GM19438 (cell line): Measurements from ENCODE around the gene SWSAP1.
"Not testable (repeated sequence)": the region's sequence is repeated elsewhere in the genome, so short reads cannot be mapped to it uniquely, and the experiment has no call there.

Experiments used
- ATAC-seq: cut with Tn5 transposase; IDR thresholded peaks from one replicate; pipeline ENCODE4 v1.9.1; 2021; ENCODE audit warnings: low read depth; ENCODE audit not compliant: unreplicated experiment

SWSAP1 gene

DNA sequence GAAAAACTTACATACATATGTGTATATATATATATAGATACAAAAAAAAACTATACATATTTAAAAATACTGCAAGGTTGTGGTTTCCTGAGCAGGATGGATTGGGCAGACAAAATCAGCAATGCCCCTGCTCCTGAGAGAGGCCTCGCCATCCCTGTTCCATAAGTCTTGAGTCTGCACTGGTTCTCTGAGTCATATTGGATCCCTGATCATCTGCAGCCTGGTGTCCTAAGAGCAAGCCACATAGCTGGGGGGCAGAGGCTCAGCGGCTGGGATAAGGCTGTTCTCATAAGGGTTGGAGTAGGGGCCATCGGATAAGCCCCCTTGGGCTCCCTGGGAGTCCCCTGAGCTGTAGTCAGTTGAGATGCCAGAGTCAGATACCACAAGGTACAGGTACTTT is 3.3 kb downstream of the SWSAP1 start:
- no peak for ATAC-seq

DNA sequence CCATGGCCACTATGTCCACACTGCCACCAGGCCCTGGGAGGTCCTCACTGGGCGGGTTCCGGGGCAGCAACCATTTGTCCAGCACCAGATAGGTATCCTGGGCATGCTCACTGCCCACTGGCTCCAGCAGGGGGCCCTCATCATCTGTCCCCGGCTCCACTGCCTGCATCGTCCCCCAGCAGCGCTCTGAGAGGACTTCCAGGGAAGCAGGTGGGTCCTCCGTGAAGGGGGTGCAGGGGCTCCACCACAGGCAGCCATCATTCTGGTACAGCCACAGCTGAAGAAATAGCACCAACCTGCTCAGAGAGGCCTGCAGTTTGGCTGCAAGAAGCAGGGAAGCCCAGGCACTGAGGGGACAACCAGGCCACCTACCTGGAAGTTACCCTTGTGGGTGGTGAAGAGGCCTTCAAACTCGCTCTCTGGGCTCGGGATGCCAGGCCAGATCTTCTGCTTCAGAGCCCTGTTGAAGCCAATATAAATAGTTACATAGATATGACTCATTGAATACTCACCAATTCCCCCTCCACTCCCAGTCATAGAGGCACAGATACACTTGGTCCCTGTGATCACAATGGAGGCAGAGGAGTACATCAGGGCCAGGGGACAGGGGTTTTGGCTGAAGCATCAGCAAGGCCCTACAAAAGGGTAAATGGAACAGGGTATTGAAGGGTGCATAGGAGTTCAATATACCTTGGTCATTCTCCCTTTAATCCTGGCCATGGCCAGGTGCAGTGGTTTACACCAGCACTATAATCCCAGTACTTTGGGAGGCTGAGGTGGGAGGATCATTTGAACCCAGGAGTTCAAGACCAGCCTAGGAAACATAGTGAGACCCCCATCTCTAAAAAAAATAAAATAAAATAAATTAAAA is 4.1 kb downstream of the SWSAP1 start:
- no peak for ATAC-seq

DNA sequence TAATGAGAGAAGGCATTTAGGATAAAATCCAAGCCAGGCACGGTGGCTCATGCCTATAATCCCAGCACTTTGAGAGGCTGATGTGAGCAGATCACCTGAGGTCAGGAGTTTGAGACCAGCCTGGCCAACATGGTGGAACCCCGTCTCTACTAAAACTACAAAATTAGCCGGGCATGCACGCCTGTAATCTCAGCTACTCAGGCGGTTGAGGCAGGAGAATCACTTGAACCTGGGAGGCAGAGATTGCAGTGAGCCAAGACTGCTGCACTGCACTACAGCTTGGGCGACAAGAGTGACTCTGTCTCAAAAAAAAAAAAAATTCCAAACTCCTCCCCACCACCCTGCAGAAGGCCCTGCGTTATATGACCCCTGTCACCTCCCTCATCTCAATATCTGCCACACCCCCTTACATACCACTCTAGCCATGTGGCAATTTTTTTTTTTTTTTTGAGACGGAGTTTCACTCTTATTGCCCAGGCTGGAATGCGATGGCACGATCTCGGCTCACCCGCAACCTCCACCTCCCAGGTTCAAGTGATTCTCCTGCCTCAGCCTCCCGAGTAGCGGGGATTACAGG is 4.9 kb downstream of the SWSAP1 start:
- ATAC-seq, result not testable (repeated sequence)

DNA sequence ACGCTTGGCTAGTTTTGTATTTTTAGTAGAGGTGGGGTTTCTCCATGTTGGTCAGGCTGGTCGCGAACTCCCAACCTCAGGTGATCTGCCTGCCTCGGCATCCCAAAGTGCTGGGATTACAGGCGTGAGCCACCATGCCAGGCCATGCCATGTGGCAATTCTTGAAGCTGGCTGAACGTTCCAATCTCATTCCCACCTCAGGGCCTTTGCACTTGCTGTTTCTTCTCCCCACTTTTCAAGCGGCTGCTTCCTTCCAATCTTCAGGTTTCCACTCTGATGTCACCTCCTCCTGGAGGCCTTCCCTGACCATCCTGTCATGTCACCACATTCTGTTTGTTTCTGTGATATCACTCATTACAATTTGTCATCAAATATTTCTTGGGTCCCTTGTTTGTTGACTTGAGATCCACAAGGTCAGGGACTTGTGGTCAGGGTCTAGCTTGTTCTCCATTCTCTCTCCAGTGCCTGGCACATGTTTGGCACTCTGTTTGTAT is 5.4 kb downstream of the SWSAP1 start:
- no peak for ATAC-seq

DNA sequence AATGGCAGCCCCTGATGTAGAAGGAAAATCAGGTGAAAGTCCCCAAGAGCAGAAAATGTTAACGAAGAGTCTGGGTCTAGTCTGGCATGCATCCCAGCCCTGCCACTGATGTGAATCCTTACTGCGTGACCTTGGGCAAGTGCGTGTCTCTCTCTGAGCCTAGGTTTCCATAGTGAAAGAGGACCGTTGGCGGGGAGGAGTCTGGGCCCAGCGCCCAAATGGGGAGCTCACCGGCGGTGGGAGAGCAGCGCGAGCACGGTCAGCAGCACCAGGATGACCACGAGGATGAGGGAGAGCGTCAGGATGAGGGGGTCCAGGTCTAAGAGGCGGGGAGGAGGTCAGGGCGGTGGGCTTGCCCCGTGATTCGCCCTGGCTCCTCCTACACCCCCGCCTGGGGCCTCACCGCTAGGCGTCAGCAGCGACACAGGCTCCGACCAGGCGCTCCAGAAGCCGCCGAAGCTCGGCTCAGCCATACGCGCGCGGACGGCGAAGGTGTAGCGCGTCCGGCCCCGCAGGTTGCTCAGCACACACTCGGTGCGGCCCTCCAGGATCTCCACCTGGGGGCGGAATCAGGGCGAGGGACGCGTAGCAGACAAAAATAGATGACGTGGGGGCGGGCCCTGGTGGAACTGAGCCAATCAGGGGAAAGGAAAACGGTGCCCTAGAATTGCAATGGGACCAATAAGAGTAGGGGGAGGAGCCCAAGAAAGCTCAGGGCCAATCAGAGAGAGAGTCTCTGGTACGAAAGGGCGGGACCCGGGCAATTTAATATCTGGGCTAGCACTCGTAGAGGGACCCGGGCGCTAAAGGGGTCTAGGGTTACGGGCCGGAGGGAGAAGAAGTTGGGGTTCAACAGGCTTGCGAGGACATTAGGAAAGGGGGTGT is 6.4 kb downstream of the SWSAP1 start:
- ATAC-seq, result peak; percentile 71

DNA sequence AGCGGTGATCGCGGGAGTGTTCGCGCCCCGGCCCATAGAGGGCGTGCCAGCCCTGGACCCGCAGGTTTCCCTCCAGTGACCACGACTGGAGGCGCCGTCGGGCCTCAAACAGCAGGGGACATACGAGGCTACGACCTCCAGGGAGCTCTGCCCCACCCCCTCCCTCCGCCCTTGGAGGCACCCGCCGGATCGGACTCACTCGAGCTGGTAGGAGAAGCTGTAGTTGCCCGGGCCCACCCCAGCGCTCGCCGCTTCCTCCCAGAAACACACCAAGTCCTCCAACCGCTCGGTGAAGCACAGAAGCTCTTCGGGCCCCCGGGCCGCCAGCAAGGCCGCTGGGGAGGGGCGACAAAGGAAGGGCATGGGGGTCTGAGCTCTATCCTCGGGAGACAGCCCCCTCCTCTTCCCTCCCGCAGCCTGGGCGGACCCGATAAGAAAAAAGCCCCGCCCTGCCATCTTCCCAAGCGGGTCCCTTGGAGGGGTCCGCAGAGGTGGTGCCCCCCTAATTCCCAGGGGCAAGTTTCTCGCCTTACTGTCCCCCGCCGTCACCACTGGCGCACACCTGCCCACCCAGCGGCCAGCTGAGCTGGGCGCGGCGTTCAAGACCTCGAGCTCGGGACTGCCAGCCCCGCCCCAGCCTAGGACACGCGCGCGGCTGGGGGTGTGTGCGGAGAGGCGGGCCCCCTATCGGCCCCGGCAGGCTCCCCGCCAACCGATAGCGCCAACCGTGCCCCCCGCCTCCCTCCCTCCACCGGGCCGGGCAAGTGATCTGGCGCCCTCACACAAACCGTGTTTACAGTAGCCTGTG is 8.6 kb downstream of the SWSAP1 start:
- no peak for ATAC-seq

DNA sequence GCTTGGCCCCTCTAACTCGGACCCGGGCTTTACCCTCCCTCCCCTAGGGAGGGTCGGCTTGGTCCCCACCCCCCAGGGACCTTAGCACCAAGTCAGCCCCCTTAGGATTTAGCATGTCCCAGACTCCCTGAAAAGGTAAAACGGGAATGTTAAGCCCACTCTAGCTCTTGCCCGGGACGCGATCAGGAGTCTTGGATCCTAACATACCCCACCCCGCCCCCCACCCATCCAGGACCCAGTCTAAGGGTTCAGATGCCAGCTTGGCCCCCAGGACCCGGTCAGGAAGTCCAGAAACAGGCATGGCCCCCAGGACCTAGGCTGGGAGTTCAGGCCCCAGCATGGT is 9.2 kb downstream of the SWSAP1 start:
- no peak for ATAC-seq

DNA sequence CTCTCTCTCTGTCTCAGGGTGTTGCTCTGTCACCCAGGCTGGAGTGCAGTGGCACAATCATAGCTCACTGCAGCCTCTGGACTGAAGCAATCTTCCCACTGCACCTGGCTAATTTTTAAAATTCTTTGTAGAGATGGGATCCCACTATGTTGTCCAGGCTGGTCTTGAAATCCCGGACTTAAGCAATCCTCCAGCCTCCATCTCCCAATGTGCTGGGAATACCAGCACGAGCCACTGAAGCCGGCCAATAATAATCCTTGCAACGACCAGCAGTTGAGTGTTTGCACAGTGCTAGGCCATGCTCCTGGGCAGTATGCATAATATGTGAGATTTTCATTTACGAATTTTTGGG is 10.3 kb downstream of the SWSAP1 start:
- ATAC-seq, result no peak

DNA sequence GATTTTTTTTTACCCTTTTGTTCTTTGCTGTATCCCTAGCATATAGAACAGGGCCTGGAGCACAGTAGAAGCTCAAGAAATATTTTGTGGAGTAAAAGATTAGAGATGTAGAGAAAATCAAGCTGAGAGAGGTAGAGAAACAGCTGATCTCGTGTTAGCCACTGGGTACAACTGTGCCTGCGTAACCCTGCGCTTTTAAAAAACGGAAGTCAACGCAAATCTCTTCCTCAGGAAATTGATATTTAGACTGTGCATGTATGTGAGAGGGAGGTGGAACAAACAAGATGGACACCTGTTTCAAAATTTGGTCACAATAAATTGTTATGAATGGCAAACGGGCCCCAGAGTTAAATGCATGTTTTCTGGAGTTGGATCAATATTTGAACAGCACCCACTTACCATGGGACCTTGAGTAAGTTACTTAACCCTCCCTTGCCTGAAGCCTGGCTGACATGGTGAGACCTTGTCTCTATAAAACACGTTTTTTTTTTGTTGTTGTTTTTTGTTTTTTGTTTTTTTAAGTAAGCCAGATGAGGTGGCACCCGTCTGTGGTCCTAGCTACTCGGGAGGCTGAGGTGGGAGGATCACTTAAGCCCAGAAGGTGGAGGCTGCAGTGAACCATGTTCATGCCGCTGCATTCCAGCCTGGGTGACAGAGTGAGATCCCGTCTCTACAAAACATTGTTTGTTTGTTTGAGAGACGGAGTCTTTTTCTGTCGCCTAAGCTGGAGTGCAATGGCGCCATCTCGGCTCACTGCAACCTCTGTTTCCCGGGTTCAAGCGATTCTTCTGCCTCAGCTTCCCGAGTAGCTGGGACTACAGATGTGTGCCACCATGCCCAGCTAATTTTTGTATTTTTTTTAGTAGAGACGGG is 12.9 kb downstream of the SWSAP1 start:
- no peak for ATAC-seq

DNA sequence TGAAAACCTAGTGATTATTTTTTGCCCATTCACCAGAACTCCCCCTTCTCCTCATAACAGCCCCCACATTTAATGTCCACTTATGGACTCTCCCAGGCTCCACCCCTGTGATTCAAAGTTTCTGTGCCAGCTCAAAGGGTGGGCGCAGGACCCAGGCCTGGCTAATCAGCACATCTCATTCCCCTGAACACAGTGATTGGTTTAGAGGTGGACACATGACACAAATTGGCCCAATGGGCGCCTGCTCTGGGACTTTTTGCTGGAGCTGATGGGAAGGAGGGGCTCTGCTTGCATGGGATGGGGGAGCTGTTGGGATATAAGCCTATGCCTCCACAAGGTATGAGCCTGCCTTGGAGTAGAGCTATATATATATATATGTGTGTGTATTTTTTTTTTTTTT is 15.9 kb downstream of the SWSAP1 start:
- no peak for ATAC-seq

DNA sequence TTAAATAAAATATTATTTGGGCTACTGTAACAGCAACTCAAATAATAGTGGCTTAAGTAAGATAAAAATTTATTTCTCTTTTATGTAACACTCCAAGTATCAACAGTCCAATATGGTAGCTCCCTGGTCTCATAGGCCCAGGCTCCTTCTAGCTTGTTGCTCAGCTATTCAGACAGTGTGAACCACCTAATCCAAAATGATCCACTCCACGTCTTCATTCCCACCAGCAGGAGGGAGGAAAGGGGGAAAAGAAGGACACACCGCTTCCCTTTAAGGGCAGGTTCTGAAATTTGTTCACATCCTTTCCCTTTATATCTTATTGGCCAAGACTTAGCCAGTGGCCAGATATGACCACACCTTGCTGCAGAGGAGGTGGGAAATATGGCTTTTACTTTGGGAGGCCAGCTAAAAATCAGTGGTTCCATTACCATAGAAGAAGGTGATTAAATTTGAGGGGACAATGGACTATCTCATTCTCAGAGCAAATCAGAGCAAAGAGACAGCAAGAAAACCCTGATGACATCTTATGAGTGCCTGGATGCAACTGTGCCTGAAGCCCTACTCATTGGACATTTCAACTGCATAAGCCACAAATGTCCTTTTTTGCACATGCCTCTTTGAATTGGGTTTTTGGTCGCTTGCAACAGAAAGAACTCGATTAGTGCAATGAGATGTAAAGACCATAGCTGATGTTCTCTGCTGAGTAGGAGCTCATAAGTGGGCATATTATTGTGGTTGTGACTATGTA is 16.6 kb downstream of the SWSAP1 start:
- ATAC-seq, result no peak

DNA sequence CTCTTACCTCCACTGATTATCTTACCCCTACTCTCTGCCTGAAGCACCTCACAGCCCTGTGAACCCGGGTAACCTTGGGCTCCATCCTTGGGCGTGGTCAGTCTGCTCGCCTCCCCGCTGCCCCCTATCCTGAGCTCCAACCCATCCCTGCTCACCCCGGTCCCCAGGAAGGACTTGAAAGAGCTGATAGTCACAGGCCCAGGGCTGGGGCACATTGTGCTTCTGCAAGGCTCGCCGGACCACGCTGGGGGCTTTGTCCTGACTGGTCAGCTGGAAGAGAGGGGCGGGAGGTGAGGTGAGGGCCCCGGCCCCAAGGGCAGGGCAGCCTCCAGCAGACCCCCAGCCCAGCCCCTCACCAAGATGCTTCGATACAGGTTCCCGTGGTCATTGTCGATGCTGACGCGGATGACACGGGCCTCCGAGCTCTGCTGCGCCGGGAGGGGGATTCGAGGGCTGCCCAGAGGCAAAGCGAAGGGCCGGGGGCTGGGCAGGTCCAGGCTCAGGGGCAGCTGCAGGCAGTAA is 22.7 kb downstream of the SWSAP1 start:
- ATAC-seq, result no peak

DNA sequence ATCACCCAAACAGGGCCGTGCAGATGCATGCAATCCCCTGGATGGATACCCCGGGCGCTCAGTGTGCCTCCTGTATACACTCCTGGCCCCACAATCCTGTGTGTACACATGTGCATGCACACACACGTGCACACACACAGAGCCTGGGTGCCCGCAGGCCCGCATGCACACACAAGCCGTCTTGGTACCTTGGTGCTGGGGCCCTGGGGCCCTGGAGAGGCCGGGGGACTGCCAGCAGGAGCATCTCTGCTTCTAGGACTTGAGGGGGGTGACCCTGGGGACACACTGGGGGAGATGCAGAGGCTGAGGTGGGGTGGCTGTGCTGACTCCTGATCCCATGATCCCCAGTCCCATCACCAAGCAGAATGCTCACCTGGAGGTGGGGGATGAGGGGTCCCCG is 25.2 kb downstream of the SWSAP1 start:
- ATAC-seq, result no peak

DNA sequence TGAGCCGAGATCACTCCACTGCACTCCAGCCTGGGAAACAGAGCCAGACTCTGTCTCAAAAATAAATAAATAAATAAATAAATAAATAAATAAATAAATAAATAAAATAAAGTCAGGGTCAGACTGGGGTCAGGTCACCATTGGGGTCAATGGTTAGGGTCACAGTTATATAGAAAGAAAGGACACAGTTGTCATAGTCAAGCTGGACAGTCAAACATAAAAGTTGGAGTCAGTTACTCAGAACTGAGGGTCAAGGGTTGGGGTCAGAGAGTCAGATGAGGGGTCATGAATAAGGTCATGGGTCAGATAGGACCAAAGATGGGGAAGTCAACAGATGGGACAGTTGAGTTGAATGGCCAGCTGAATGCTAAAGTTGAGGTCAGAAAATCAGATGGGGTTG is 26.3 kb downstream of the SWSAP1 start:
- ATAC-seq, result no peak

DNA sequence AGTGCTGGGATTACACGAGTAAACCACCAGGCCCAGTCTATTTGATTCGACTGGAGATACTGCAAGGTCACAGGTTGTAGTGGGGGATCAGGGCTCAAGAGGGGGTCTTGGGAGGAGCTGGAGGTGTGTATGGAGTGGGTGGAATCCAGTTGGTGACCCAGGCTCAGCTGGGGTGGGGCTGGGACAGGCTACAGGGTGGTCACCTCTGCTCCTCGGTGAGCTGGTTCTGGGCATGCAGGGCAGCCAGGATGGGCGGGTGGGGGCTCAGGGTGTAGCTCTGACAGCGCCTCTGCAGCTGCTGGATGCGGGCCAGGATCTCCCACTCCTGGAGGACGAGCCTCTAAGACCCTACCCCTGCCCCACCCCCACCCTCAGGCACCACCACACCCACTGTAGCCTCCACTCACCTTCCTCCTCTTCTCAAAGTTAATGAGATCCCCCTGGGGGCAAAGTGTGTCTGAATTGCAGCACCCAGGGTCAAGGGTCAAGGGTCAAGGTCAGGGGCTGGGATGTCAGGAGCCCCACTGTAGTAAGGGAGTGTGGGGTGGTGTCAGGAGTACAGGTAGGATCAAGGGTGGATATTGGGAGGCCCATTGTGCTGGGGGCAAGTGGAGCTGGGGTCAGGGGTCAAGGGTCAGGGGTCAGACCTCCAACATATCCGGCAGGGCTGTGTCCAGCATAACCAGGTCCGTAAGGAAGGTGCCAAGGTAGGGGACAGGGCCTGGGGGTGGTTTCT is 27.5 kb downstream of the SWSAP1 start:
- no peak for ATAC-seq

DNA sequence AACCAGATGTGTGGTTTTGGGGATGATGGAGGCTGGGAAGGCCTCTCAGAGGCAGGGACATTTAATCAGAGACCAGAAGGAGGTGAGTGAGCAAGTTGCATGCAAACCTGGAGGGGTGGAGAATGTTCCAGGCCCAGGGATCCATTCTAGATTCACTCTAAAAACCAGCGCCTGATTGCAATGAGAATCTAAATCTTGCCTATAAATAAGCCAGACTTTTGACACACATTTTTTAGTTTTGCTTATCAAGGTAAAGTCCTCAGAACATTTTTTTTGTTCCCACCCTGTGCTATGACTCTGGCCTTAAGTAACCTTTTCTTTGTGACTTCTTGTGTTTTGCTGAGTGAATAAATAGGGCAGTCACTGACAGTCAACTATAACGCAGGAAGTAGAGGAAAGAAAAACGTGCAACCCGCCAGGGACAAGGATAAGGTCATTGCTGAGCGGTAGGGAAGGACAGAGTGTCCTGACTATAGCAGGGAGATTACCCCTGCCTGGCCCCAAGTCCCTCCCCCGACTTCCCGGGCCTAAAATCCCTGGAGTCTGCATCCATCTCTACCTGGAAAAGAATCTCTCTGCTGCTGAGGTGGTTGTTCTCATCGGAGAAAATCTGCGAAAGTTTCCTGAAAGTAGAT is 30.2 kb downstream of the SWSAP1 start:
- ATAC-seq, result no peak

DNA sequence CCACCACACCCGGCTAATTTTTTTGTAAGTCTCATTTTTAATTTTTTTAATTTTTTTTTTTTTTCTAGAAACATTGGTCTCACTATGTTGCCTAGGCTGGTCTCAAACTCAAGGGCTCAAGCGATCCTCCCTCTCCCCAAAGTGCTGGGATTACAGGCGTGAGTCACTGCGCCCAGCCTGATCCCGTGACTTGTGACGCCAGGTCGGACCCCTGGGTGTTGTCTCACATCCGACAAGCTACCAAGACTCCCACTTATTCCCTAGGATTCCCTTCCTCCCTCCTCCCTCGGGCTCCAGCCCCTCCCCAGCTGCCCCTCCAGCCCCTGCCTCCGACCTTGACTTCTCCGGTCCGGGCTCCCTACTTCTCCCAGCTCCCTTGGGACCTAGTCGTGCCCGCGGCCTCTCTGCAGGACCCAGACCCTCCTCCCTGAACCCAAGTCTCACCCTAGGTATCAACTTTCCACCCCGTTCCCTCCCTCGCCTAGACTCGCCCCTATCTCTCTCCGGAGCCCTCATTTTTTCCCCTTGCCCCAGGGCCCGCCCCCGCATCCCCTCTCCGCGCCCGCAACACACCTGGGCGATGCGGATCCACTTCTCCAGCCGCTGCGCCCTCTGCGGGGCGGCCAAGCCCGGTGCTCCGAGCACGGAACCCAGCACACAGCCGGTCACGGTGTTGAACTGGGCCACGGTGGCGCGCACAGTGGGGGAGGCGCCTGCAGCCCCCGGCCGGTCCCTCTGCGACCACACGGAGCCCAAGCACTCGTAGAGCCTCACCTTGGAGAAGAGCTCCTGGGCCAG is 31.6 kb downstream of the SWSAP1 start:
- no peak for ATAC-seq
